HFF-Myc (cell line): ENCODE results near the gene DLG2.

Experiments used
- DNase-seq: peaks from one replicate; pipeline ENCODE4 v3.0.0-alpha.2; 2011; ENCODE audit warnings: low read depth; ENCODE audit errors: extremely low read depth
- H3K4me3 ChIP-seq: replicated peaks from 2 replicates; pipeline ENCODE4 v1.5.1; 2011; ENCODE audit warnings: low read depth, mild to moderate bottlenecking, control low read depth, low read length
- CTCF ChIP-seq: IDR thresholded peaks from 2 replicates; pipeline ENCODE4 v1.5.1; 2012; ENCODE audit warnings: mild to moderate bottlenecking, low read depth, low read length, control low read depth; ENCODE audit errors: missing control alignments

DLG2 gene

GRCh38 chr11:84837402-84838069, 789.6 kb downstream of the DLG2 start:
- no peak for TF ChIP-seq CTCF
- no peak overlapping the region for H3K4me3 ChIP-seq
- no peak for DNase-seq

GRCh38 chr11:84836371-84836770, 790.8 kb downstream of the DLG2 start:
- DNase-seq, result no peak
- TF ChIP-seq CTCF, result no peak
- no peak overlapping the region for H3K4me3 ChIP-seq

GRCh38 chr11:84833488-84834088, 793.6 kb downstream of the DLG2 start:
- no peak for DNase-seq
- TF ChIP-seq CTCF, result no peak
- H3K4me3 ChIP-seq, result no peak overlapping the region

- TF ChIP-seq CTCF, result no peak
- no peak for DNase-seq
- H3K4me3 ChIP-seq, result no peak overlapping the region
Observed at GRCh38 chr11:84830372-84830771, 796.8 kb downstream of the DLG2 start.

- TF ChIP-seq CTCF, result no peak
- H3K4me3 ChIP-seq, result no peak overlapping the region
- no peak for DNase-seq
Observed at GRCh38 chr11:84829162-84829561, 798.0 kb downstream of the DLG2 start.

- TF ChIP-seq CTCF, result no peak
- no peak overlapping the region for H3K4me3 ChIP-seq
Observed at GRCh38 chr11:84828616-84829015, 798.5 kb downstream of the DLG2 start.

More at GRCh38 chr11:84828616-84829015, 798.5 kb downstream of the DLG2 start:
- DNase-seq, result no peak
